ENCODE results near the gene FKBP1A.

Gene FKBP1A

DNA sequence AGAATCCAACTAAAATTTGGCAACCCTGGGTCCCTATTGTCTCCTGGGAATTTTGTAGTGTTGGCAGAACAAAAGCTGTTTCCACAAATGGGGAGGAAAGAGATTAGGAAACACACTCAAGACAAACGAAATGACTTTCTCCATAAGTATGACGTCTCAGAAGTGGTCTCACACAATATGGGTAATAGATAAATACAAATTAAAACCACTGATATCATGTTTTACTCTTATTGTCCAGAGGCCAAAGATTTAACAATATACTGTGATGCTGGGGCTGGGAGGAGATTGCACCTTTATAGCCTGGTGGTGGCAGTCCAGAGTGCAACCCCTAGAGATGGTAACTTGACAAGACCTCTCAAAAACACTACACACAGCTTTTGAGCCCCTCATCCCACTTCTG is 18.6 kb downstream of the FKBP1A start:
- H3K36me3 ChIP-seq, result no peaks in the 10 kb centered on the region; the same call in 1 of the 2 replicates
- TF ChIP-seq, protein P1, sequence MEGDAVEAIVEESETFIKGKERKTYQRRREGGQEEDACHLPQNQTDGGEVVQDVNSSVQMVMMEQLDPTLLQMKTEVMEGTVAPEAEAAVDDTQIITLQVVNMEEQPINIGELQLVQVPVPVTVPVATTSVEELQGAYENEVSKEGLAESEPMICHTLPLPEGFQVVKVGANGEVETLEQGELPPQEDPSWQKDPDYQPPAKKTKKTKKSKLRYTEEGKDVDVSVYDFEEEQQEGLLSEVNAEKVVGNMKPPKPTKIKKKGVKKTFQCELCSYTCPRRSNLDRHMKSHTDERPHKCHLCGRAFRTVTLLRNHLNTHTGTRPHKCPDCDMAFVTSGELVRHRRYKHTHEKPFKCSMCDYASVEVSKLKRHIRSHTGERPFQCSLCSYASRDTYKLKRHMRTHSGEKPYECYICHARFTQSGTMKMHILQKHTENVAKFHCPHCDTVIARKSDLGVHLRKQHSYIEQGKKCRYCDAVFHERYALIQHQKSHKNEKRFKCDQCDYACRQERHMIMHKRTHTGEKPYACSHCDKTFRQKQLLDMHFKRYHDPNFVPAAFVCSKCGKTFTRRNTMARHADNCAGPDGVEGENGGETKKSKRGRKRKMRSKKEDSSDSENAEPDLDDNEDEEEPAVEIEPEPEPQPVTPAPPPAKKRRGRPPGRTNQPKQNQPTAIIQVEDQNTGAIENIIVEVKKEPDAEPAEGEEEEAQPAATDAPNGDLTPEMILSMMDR (IDR thresholded peaks at IDR 0.05; ENCODE audit: low read depth, low read length), result no peak
- no peak for DNase-seq

DNA sequence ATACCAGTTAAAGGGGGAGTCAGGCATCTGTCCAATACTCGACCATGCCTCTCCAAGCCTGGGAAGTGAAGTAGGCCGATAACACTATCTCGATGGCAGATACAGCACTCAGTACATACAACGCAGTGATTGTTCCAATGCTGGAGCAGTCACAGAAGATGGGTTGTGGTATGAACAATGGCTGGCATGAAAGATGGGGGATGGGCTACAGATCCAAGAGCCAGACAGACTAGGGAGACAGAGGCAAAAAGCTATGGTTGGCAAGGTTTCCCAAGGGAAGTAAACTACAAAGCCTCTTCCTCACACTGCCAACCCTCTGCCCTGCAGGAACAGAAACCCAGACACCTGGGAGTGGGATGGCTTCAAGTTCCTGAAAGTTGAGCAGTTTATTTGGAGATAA is 19.2 kb downstream of the FKBP1A start:
- TF ChIP-seq, protein P1 (IDR thresholded peaks at IDR 0.05; ENCODE audit: low read depth, low read length), result no peak
- DNase-seq, result no peak
- Histone ChIP-seq H3K4me1 (no peaks in the 10 kb centered on the region), H3K36me3 (no peaks in the 10 kb centered on the region; the same call in 1 of the 2 replicates), H3K9me3 (no peaks in the 10 kb centered on the region), H3K27me3 (no peaks in the 10 kb centered on the region), H3K4me3 (ENCODE audit: low read depth, low read length) (no peak overlapping the region)

More for the DNA sequence above, 18.6 kb downstream of the FKBP1A start:
- Histone ChIP-seq H3K9me3 (no peaks in the 10 kb centered on the region), H3K4me1 (no peaks in the 10 kb centered on the region), H3K4me3 (ENCODE audit: low read depth, low read length) (no peak overlapping the region), H3K27me3 (no peaks in the 10 kb centered on the region)

- Histone ChIP-seq H3K9me3 (no peaks in the 10 kb centered on the region), H3K36me3 (no peaks in the 10 kb centered on the region; the same call in 1 of the 2 replicates), H3K27me3 (no peaks in the 10 kb centered on the region), H3K4me3 (ENCODE audit: low read depth, low read length) (no peak overlapping the region), H3K4me1 (no peaks in the 10 kb centered on the region)
- TF ChIP-seq, protein P1 (IDR thresholded peaks at IDR 0.05; ENCODE audit: low read depth, low read length), result no peak
- no peak for DNase-seq
These were observed 19.8 kb downstream of the FKBP1A start for GRCh38 chr20:1373036-1373435.

GRCh38 chr20:1371830-1372539 is 20.9 kb downstream of the FKBP1A start:
- Histone ChIP-seq H3K9me3 (no peaks in the 10 kb centered on the region), H3K4me3 (ENCODE audit: low read depth, low read length) (no peak overlapping the region), H3K36me3 (no peaks in the 10 kb centered on the region; the same call in 1 of the 2 replicates), H3K27me3 (no peaks in the 10 kb centered on the region), H3K4me1 (no peaks in the 10 kb centered on the region)
- TF ChIP-seq, protein P1 (IDR thresholded peaks at IDR 0.05; ENCODE audit: low read depth, low read length), result no peak
- no peak for DNase-seq

DNA sequence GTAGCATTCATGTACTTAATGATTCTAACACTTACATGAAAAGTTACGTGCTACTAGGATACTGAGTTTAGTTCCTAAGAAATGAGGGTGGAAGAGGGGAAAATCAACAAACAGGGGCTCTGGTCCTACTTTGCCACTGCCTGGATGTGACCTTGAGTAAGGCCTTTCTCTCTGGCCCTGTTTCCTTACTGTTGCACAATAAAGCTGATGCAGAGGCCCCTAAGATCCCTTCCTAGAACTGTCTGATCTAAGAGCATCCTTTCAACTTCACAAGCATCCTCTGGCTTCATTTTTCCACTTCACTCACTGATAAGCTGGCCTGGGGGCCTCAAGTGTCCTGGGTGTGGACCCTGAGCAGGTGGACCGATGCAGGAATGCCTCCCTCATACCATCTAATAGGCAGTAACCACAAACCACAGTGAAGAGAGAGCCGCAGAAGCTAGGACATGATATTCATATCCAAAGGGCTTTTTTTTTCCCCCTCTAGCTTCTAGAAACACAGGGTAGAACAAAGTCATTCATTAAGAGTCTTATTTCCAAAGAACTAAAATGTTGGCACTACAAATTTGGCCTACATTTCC is 21.6 kb downstream of the FKBP1A start:
- no peak for DNase-seq
- H3K27me3 ChIP-seq, result no peaks in the 10 kb centered on the region
- H3K9me3 ChIP-seq, result no peaks in the 10 kb centered on the region
- no peaks in the 10 kb centered on the region for H3K4me1 ChIP-seq
- no peak overlapping the region for H3K4me3 ChIP-seq (ENCODE audit: low read depth, low read length)
- no peaks in the 10 kb centered on the region; the same call in 1 of the 2 replicates for H3K36me3 ChIP-seq
- TF ChIP-seq, protein P1 (IDR thresholded peaks at IDR 0.05; ENCODE audit: low read depth, low read length), result no peak

DNA sequence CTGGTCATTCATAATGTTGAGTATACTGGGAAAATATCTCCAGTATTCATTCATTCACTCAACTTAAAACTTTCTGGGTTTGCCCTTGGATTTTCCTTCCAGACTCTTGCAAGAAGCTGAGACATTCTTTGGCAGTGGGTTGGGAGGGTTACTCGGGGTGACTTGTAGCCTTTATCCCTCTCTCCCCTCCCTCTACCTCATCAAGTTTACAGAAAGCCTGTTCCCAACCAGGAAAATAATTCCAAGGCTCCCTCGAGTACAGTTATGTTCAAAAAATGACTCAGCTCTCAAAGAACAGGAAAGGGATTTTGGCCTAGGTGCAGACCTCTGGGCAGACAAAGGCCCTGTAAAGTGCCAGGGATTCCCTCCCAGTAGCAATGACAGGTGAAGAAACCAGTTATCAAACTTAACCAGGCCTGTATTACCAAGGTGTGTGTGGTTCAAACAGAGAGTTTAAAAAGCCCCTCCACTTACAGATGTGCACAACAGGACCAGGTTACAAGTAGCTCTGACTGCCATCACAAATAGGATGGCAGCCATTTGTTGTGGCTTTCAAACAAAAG is 22.2 kb downstream of the FKBP1A start:
- no peaks in the 10 kb centered on the region for H3K27me3 ChIP-seq
- no peaks in the 10 kb centered on the region for H3K9me3 ChIP-seq
- DNase-seq, result no peak
- no peaks in the 10 kb centered on the region for H3K4me1 ChIP-seq
- H3K4me3 ChIP-seq (ENCODE audit: low read depth, low read length), result no peak overlapping the region
- H3K36me3 ChIP-seq, result no peaks in the 10 kb centered on the region; the same call in 1 of the 2 replicates
- TF ChIP-seq, protein P1 (IDR thresholded peaks at IDR 0.05; ENCODE audit: low read depth, low read length), result no peak

All from BE2C (cell line).